GM12892 (cell line): Measurements from ENCODE around the gene ZRANB2.

Experiments
- POLR2A ChIP-seq: IDR thresholded peaks from 2 replicates; pipeline ENCODE4 v1.6.1; 2011; ENCODE audit warnings: low read depth, low read length, control low read depth
- POLR2AphosphoS5 ChIP-seq: IDR thresholded peaks from 2 replicates; pipeline ENCODE4 v1.6.1; 2011; ENCODE audit warnings: low read depth, low read length, control low read depth

GRCh38 chr1:71054281-71054731 lies 26.5 kb downstream of the ZRANB2 start:
- peak; percentile 38; the same call in 1 of the 2 replicates for TF ChIP-seq POLR2A
- no peak for TF ChIP-seq POLR2AphosphoS5
